GM23338 (cell line): ENCODE data around the gene SLC35F4. TPM values are rescaled to one million over a fixed set of nuclear protein-coding genes. Genes with fewer than 3 reads are reported as not detected.

Experiments used
- ATAC-seq: fragments of 200-7000 bp; cut with Tn5 transposase; 3 replicates; pipeline ENCODE4 v1.9.1; 2020
- DNase-seq: peaks from one replicate; pipeline ENCODE4 v3.0.0-alpha.2; 2015; ENCODE audit warnings: low spot score
- H2AFZ ChIP-seq: fragments of 200-600 bp; sonication (generic); 2 replicates; pipeline ENCODE4 v1.8.0; 2016; ENCODE audit warnings: antibody characterized with exemption, mild to moderate bottlenecking, moderate library complexity
- H3F3A ChIP-seq: fragments of 200-600 bp; sonication (generic); replicated peaks from 2 replicates; pipeline ENCODE4 v1.8.0; 2017; ENCODE audit warnings: antibody characterized with exemption, mixed run types, low read depth
- H3K27ac ChIP-seq: fragments of 200-600 bp; sonication (generic); 2 replicates; pipeline ENCODE4 v1.6.1; 2016; ENCODE audit warnings: low read depth
- H3K27me3 ChIP-seq: fragments of 200-600 bp; sonication (generic); 2 replicates; pipeline ENCODE4 v1.8.0; 2016; ENCODE audit warnings: mild to moderate bottlenecking, mixed run types, moderate library complexity; ENCODE audit not compliant: insufficient read depth
- H3K36me3 ChIP-seq: fragments of 200-600 bp; sonication (generic); 2 replicates; pipeline ENCODE4 v1.8.0; 2016; ENCODE audit warnings: mild to moderate bottlenecking; ENCODE audit not compliant: insufficient read depth
- H3K4me1 ChIP-seq: fragments of 200-600 bp; sonication (generic); 2 replicates; pipeline ENCODE4 v1.8.0; 2016; ENCODE audit warnings: mild to moderate bottlenecking, moderate library complexity; ENCODE audit not compliant: insufficient read depth
- H3K4me2 ChIP-seq: fragments of 200-600 bp; sonication (generic); 2 replicates; pipeline ENCODE4 v1.7.1; 2017; ENCODE audit warnings: mixed run types
- H3K4me3 ChIP-seq: fragments of 200-600 bp; sonication (generic); 2 replicates; pipeline ENCODE4 v1.6.1; 2016; ENCODE audit warnings: mixed run types
- H3K79me2 ChIP-seq: fragments of 200-600 bp; sonication (generic); replicated peaks from 2 replicates; pipeline ENCODE4 v1.8.0; 2017; ENCODE audit warnings: mild to moderate bottlenecking; ENCODE audit not compliant: insufficient read depth
- H3K9me2 ChIP-seq: fragments of 200-600 bp; sonication (generic); 2 replicates; pipeline ENCODE4 v1.8.0; 2017; ENCODE audit not compliant: insufficient read depth
- H4K20me1 ChIP-seq: fragments of 200-600 bp; sonication (generic); replicated peaks from 2 replicates; pipeline ENCODE4 v1.8.0; 2017; ENCODE audit warnings: mild to moderate bottlenecking; ENCODE audit not compliant: insufficient read depth
- H3K27ac Mint-ChIP-seq: 2 replicates; pipeline ENCODE4 v1.8.0; 2020; ENCODE audit warnings: inconsistent platforms, mild to moderate bottlenecking, moderate library complexity, mixed read lengths
- H3K27me3 Mint-ChIP-seq: 3 replicates; pipeline ENCODE4 v1.8.0; 2022; ENCODE audit warnings: low read depth, mild to moderate bottlenecking, moderate library complexity, mixed read lengths, inconsistent platforms; ENCODE audit not compliant: insufficient read depth, poor library complexity
- H3K36me3 Mint-ChIP-seq: 3 replicates; pipeline ENCODE4 v1.8.0; 2021; ENCODE audit warnings: low read depth, mild to moderate bottlenecking, inconsistent platforms, moderate library complexity, mixed read lengths
- H3K4me1 Mint-ChIP-seq: 3 replicates; pipeline ENCODE4 v1.8.0; 2020; ENCODE audit warnings: mild to moderate bottlenecking, inconsistent platforms, mixed read lengths
- H3K4me3 Mint-ChIP-seq: 3 replicates; pipeline ENCODE4 v1.8.0; 2021; ENCODE audit warnings: moderate library complexity, mild to moderate bottlenecking, inconsistent platforms, mixed read lengths
- H3K9me3 Mint-ChIP-seq: 3 replicates; pipeline ENCODE4 v1.8.0; 2020; ENCODE audit warnings: moderate library complexity, mild to moderate bottlenecking, inconsistent platforms, mixed read lengths
- CREB1 ChIP-seq: fragments of 250-450 bp; sonication (Bioruptor Pico); IDR thresholded peaks from 2 replicates; pipeline ENCODE4 v1.5.0; 2020; ENCODE audit warnings: low read depth, mild to moderate bottlenecking, moderate library complexity
- CTCF ChIP-seq, 2 experiments: fragments of 200-600 bp in 1 of 2; sonication (generic) in 1 of 2; conservative IDR thresholded peaks; 2 replicates each; pipeline versions ENCODE4 v1.5.1 to v1.6.1; 2016 to 2017; ENCODE audit warnings: antibody characterized with exemption in 2 of 2, low read depth in 2 of 2, mild to moderate bottlenecking in 2 of 2, moderate library complexity in 1 of 2
- ETS1 ChIP-seq: IDR thresholded peaks from 2 replicates; pipeline ENCODE4 v1.6.1; 2016; ENCODE audit warnings: antibody characterized with exemption
- EZH2 ChIP-seq: fragments of 200-600 bp; sonication (generic); IDR thresholded peaks from one replicate; pipeline ENCODE4 v1.8.0; 2017; ENCODE audit warnings: antibody characterized with exemption, mild to moderate bottlenecking, low read depth; ENCODE audit not compliant: unreplicated experiment
- EZH2phosphoT487 ChIP-seq: fragments of 200-600 bp; sonication (generic); IDR thresholded peaks from one replicate; pipeline ENCODE4 v1.8.1; 2018; ENCODE audit warnings: antibody characterized with exemption; ENCODE audit not compliant: unreplicated experiment
- JUNB ChIP-seq: IDR thresholded peaks from one replicate; pipeline ENCODE4 v1.6.1; 2016; ENCODE audit warnings: antibody characterized with exemption; ENCODE audit not compliant: unreplicated experiment
- NANOG ChIP-seq: IDR thresholded peaks from 2 replicates; pipeline ENCODE4 v1.6.1; 2016; ENCODE audit warnings: antibody characterized with exemption, borderline replicate concordance
- POLR2AphosphoS5 ChIP-seq: IDR thresholded peaks from 2 replicates; pipeline ENCODE4 v1.6.1; 2016; ENCODE audit warnings: antibody characterized with exemption, low read depth
- REST ChIP-seq: IDR thresholded peaks from one replicate; pipeline ENCODE4 v1.6.1; 2018; ENCODE audit warnings: antibody characterized with exemption; ENCODE audit not compliant: unreplicated experiment
- STAT1 ChIP-seq: IDR thresholded peaks from one replicate; pipeline ENCODE4 v1.6.1; 2016; ENCODE audit warnings: antibody characterized with exemption; ENCODE audit not compliant: unreplicated experiment
- ZNF114 ChIP-seq: fragments of 250-450 bp; sonication (Bioruptor Pico); IDR thresholded peaks from 2 replicates; pipeline ENCODE4 v1.5.0; 2020; ENCODE audit warnings: mild to moderate bottlenecking, moderate library complexity
- ZNF331 ChIP-seq: fragments of 250-450 bp; sonication (Bioruptor Pico); IDR thresholded peaks from 2 replicates; pipeline ENCODE4 v1.5.0; 2020; ENCODE audit warnings: low read depth, mild to moderate bottlenecking, moderate library complexity
- ZNF462 ChIP-seq: fragments of 250-450 bp; sonication (Bioruptor Pico); IDR thresholded peaks from 2 replicates; pipeline ENCODE4 v1.5.0; 2020; ENCODE audit warnings: mild to moderate bottlenecking, moderate library complexity
- polyA plus RNA-seq: library from polyadenylated mRNA; unstranded; fragments of >200 nt; fragmentation: Nextera tagmentation; extraction: Ambion mirVana; gene quantifications from 2 replicates; pipeline ENCODE4 v1.2.1, GENCODE V29; 2016
- total RNA-seq: library from RNA; depleted of rRNA; stranded (reverse); fragments of >200 nt; shearing (Covaris generic); gene quantifications from 2 replicates; pipeline ENCODE4 v1.2.3, GENCODE V29; 2014

SLC35F4 gene
- total and polyA plus RNA-seq, 2 experiments from 2014 or later, result 0.10 TPM; not detected in 1

- Histone ChIP-seq H2AFZ (peak overlapping the region; percentile 20; the same call in 1 of the 2 replicates), H3K36me3 (no peaks in the 10 kb centered on the region), H3K9me2 (no peaks in the 10 kb centered on the region), H3K4me2 (no peak overlapping the region), H3K4me1 (peaks cover 20% of the 10 kb centered on the region), H3K79me2 (no peaks in the 10 kb centered on the region), H3K4me3 (no peak overlapping the region), H3K27ac (no peak overlapping the region), H3K27me3 (no peaks in the 10 kb centered on the region), H4K20me1 (no peaks in the 10 kb centered on the region), H3F3A (no peaks in the 10 kb centered on the region)
- H3K4me1 Mint-ChIP-seq, result peaks cover 26% of the 10 kb centered on the region; the same call in 2 of the 3 replicates
- DNase-seq, result no peak
- TF ChIP-seq ZNF114 (CRISPR knock-in tag) (no peak), POLR2AphosphoS5 (no peak), CREB1 (CRISPR knock-in tag) (no peak), EZH2phosphoT487 (no peak), ZNF331 (no peak), REST (no peak), EZH2 (no peak), STAT1 (no peak), JUNB (no peak), CTCF (conservative IDR thresholded peaks at IDR 0.05; ENCODE audit: low read depth in 2 of 2) (no peak), NANOG (no peak), ETS1 (no peak), ZNF462 (CRISPR knock-in tag) (no peak)
- ATAC-seq, result no peak
- H3K9me3 Mint-ChIP-seq, result peaks cover 6% of the 10 kb centered on the region; the same call in 2 of the 3 replicates
- H3K27ac Mint-ChIP-seq, result no peak overlapping the region
- H3K36me3 Mint-ChIP-seq, result no peaks in the 10 kb centered on the region; the same call in 2 of the 3 replicates
- no peaks in the 10 kb centered on the region for H3K27me3 Mint-ChIP-seq
- H3K4me3 Mint-ChIP-seq, result no peak overlapping the region
Observed at GRCh38 chr14:57811998-57812546, 53.8 kb downstream of the SLC35F4 start.
